ENCODE measurements around the gene TEX11. TPM values are rescaled to one million over a fixed set of nuclear protein-coding genes. Genes with fewer than 3 reads are reported as not detected.

TEX11 gene
- total and polyA plus RNA-seq, 11 donors: not detected

DNA sequence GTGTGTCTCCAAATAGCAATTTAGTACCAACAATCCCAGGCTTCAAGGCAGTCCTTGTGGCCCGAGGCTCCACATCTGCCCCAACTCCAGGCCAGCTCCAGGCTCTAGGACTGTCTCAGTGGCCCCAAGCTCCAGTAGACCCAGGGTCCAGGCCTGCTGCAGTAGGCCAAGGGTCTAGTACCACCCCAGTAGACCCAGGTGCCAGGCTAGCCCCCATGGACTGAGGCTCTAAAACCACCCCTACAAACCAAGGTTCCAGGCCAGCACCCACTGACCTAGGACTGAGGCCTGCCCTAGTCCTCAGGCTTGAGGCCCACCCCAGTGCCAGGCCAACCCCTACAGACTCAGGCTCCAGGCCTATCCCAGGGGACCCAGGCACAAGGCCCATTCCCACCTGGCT lies 272.3 kb downstream of the TEX11 start:
- TF ChIP-seq POLR2A (IDR thresholded peaks at IDR 0.05): no peak
- TF ChIP-seq, protein P1, sequence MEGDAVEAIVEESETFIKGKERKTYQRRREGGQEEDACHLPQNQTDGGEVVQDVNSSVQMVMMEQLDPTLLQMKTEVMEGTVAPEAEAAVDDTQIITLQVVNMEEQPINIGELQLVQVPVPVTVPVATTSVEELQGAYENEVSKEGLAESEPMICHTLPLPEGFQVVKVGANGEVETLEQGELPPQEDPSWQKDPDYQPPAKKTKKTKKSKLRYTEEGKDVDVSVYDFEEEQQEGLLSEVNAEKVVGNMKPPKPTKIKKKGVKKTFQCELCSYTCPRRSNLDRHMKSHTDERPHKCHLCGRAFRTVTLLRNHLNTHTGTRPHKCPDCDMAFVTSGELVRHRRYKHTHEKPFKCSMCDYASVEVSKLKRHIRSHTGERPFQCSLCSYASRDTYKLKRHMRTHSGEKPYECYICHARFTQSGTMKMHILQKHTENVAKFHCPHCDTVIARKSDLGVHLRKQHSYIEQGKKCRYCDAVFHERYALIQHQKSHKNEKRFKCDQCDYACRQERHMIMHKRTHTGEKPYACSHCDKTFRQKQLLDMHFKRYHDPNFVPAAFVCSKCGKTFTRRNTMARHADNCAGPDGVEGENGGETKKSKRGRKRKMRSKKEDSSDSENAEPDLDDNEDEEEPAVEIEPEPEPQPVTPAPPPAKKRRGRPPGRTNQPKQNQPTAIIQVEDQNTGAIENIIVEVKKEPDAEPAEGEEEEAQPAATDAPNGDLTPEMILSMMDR (IDR thresholded peaks at IDR 0.05): no peak
- intact Hi-C loops (cut with DNase I): no loop called here
- WGBS, 4 donors: 70 to 76% (median 70%) methylated on average over 1 of the region's 1 CpG; no CpG with 5 or more reads in 1 of the 4 donors
- H3K27ac ChIP-seq: no peak overlapping the region
- H3K4me3 ChIP-seq: no peak overlapping the region
- no peaks in the 10 kb centered on the region for H3K9me3 ChIP-seq
- H3K4me1 ChIP-seq: no peaks in the 10 kb centered on the region
- ATAC-seq (no peak), DNase-seq (no peak)
- H3K36me3 ChIP-seq: no peaks in the 10 kb centered on the region
- H3K27me3 ChIP-seq: peaks cover 0 to 5% (median 0%) of the 10 kb centered on the region in 9 donors

- WGBS, 4 donors: 50 to 93% (median 72%) methylated on average over 2 of the region's 2 CpGs
- no peaks in the 10 kb centered on the region for H3K9me3 ChIP-seq
- no peak for TF ChIP-seq POLR2A (IDR thresholded peaks at IDR 0.05)
- TF ChIP-seq, protein P1 (IDR thresholded peaks at IDR 0.05): no peak
Observed at GRCh38 chrX:70635669-70636068, 272.8 kb downstream of the TEX11 start.

GRCh38 chrX:70635227-70635626 lies 273.3 kb downstream of the TEX11 start:
- ATAC-seq: no peak
- DNase-seq: no peak
- intact Hi-C loops (cut with DNase I): no loop called here

More at GRCh38 chrX:70635669-70636068, 272.8 kb downstream of the TEX11 start:
- Histone ChIP-seq H3K27ac (no peak overlapping the region), H3K4me1 (no peaks in the 10 kb centered on the region), H3K27me3 (peaks cover 0 to 5% (median 0%) of the 10 kb centered on the region in 9 donors), H3K36me3 (no peaks in the 10 kb centered on the region), H3K4me3 (no peak overlapping the region)
- intact Hi-C loops (cut with DNase I): no loop called here
- ATAC-seq (no peak), DNase-seq (no peak)

GRCh38 chrX:70621743-70622142 lies 286.8 kb downstream of the TEX11 start:
- ATAC-seq (no peak), DNase-seq (no peak)
- TF ChIP-seq POLR2A (IDR thresholded peaks at IDR 0.05): no peak
- TF ChIP-seq, protein P1 (IDR thresholded peaks at IDR 0.05): no peak
- H3K9me3 ChIP-seq: no peaks in the 10 kb centered on the region
- H3K4me3 ChIP-seq: no peak overlapping the region
- peaks cover 0 to 6% (median 0%) of the 10 kb centered on the region in 9 donors for H3K27me3 ChIP-seq
- H3K36me3 ChIP-seq: no peaks in the 10 kb centered on the region
- H3K4me1 ChIP-seq: no peaks in the 10 kb centered on the region
- WGBS, 4 donors: 67 to 91% (median 73%) methylated on average over 1 of the region's 1 CpG
- intact Hi-C loops (cut with DNase I): no loop called here
- no peak overlapping the region for H3K27ac ChIP-seq

More at GRCh38 chrX:70635227-70635626, 273.3 kb downstream of the TEX11 start:
- no peaks in the 10 kb centered on the region for H3K9me3 ChIP-seq
- WGBS, 4 donors: 63 to 84% (median 73%) methylated on average over 4 of the region's 4 CpGs
- H3K27me3 ChIP-seq: peaks cover 0 to 5% (median 0%) of the 10 kb centered on the region in 9 donors
- TF ChIP-seq POLR2A (IDR thresholded peaks at IDR 0.05): no peak
- TF ChIP-seq, protein P1 (IDR thresholded peaks at IDR 0.05): no peak
- no peak overlapping the region for H3K27ac ChIP-seq
- H3K4me1 ChIP-seq: no peaks in the 10 kb centered on the region
- H3K36me3 ChIP-seq: no peaks in the 10 kb centered on the region
- H3K4me3 ChIP-seq: no peak overlapping the region

Data from heart left ventricle (tissue), 16 donors.